Transverse colon (tissue), 4 donors: ENCODE data around the gene CACNA1S.
A peak's percentile ranks its signal among the peaks of the same experiment; 100 is the strongest.

Source experiments
- EP300 ChIP-seq: sonication (generic); formaldehyde crosslinking; IDR thresholded peaks from one replicate; pipeline ENCODE4 v1.6.1; 2017; ENCODE audit warnings: antibody characterized with exemption, low read depth
- POLR2A ChIP-seq: fragments of 450-650 bp; IDR thresholded peaks from one replicate; pipeline ENCODE4 v1.6.1; 2016; ENCODE audit warnings: antibody characterized with exemption, mild to moderate bottlenecking, moderate library complexity
- POLR2AphosphoS5 ChIP-seq, 3 donors: sonication (generic); formaldehyde crosslinking; IDR thresholded peaks; one replicate each; pipeline ENCODE4 v1.6.1; 2016; ENCODE audit warnings: antibody characterized with exemption in 3 of 3
- TF ChIP-seq, protein P1 (sequence below), 5 experiments: fragments of 200-600 bp in 3 of 5; fragments of 450-650 bp in 2 of 5; sonication (generic) in 3 of 5; IDR thresholded peaks; 1 replicate in 2 of 5; 2 replicates in 3 of 5; pipeline ENCODE4 v1.5.1; 2016 to 2017; ENCODE audit warnings: antibody characterized with exemption in 5 of 5, inconsistent platforms in 3 of 5, mild to moderate bottlenecking in 2 of 5, moderate library complexity in 1 of 5

- TF ChIP-seq, protein P1, sequence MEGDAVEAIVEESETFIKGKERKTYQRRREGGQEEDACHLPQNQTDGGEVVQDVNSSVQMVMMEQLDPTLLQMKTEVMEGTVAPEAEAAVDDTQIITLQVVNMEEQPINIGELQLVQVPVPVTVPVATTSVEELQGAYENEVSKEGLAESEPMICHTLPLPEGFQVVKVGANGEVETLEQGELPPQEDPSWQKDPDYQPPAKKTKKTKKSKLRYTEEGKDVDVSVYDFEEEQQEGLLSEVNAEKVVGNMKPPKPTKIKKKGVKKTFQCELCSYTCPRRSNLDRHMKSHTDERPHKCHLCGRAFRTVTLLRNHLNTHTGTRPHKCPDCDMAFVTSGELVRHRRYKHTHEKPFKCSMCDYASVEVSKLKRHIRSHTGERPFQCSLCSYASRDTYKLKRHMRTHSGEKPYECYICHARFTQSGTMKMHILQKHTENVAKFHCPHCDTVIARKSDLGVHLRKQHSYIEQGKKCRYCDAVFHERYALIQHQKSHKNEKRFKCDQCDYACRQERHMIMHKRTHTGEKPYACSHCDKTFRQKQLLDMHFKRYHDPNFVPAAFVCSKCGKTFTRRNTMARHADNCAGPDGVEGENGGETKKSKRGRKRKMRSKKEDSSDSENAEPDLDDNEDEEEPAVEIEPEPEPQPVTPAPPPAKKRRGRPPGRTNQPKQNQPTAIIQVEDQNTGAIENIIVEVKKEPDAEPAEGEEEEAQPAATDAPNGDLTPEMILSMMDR (IDR thresholded peaks at IDR 0.05): peak in 4 of 5 experiments; percentile 12 to 23 (median 20)
- TF ChIP-seq POLR2A (no peak), POLR2AphosphoS5 (IDR thresholded peaks at IDR 0.05) (no peak), EP300 (no peak)
Observed at GRCh38 chr1:201020721-201021629, 91.3 kb downstream of the CACNA1S start.
